Occipital lobe (tissue), 2 donors: ENCODE data around the gene TEX10. TPM values are rescaled to one million over a fixed set of nuclear protein-coding genes. Genes with fewer than 3 reads are reported as not detected.
A peak's percentile ranks its signal among the peaks of the same experiment; 100 is the strongest.
"Not testable (repeated sequence)": the region's sequence is repeated elsewhere in the genome, so short reads cannot be mapped to it uniquely, and the experiment has no call there.

Source experiments
- DNase-seq: peaks from one replicate; lab custom pipeline; 2025; lab: John Stamatoyannopoulos, UW
- total RNA-seq: library from RNA; depleted of rRNA; stranded (reverse); fragments of >200 nt; gene quantifications from one replicate; pipeline ENCODE4 v1.2.3, GENCODE V29; 2014

TEX10 gene
- total RNA-seq = 58.5 TPM

DNA sequence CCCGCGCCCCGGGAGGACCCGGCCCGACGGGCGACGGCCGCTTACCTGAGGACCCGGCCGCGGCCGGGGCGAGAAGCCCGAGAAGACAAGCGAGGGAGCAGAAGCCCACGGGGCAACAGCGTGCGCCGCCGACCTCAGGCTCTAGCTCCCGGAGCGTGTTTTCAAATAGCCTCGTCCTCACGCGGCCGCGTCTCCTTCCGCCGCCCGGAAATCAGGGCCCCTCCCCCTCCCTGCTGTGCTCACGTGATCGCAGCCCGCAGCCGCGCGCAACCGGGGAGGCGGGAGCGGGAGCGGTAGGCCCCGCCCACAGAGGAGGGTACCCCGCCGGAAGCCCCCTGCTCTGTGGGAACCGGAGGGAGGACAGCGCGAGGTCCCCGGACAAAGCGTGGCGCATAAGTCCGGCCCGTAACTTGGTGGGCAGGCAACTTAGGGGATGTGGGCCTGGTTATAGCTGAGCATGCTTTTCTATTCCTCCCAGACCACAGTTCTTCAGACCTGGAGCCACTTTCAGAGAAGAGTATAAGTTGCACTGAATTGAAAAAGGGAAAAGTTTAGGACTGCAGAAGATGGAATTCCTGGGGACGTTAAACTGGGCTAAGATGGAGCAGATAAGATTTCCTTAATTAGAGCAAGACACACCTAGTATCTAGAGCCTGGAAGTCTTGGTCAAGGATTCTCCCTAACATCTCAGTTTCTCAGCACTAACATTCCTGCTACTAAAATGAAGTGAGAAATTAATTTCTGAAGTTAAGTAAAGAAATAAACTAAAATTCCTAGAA, at the start of gene TEX10:
Gene TEX10 (minus strand): TSS at position 216 of the 779 bp plus-strand sequence. CDS start 3,579 bp downstream, outside the sequence.
- DNase-seq = peak; percentile 78

DNA sequence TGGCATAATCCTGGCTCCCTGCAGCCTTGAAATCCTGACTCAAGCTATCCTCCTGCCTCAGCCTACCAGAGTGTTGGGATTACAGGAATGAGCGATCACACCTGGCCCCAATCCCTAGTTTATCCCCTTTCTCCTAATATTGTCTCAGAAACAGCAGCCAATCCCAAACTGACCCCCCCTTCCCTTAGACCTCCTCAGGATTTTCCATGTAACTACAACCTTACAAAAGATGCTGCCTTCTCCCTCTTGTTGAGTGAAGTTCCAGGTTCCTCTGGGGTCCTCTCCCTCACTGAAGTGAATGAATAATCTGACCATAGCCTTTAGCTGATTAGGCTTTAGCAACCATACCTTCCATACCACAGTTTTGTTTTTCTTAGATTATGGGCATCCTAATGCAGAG, 48.3 kb upstream of the TEX10 start:
- no peak for DNase-seq

- no peak for DNase-seq
Observed at GRCh38 chr9:100397529-100398266, 45.0 kb upstream of the TEX10 start.

DNA sequence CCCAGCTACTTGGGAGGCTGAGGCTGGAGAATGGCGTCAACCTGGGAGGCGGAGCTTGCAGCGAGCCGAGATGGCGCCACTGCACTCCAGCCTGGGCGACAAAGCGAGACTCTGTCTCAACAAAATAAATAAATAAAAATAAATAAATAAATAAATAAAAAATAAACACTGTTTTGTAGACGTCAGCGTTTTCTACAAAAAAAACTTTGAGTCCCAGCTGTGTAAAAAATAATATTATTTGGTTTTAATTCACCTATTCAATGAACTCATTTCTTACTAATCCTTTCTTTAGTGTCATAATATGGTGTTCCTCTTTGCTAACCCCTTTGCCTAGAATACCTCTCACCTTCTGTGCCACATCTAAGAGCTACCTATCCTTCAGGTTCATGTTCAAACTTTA, 44.0 kb upstream of the TEX10 start:
- no peak for DNase-seq

DNA sequence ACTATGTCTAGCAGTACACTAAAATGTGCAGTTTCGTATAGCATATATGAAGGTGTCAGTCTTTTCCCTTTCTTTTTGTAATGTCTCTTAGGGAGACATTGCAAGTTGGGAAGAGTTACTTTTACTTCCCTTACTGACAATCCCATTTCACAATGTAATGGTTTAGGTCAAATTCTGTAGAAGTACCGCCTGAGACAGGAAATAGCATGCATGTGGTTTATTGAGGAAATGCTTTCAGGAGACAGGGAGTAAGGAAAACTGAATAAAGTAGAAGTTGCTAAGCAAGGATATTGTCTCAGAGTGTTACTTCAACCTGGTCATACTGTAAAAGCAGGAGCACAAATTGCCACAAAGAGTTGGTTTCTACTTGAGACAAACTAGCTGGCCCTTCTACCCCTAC, 42.1 kb upstream of the TEX10 start:
- no peak for DNase-seq

GRCh38 chr9:100394032-100394695, 41.4 kb upstream of the TEX10 start:
- no peak for DNase-seq

DNA sequence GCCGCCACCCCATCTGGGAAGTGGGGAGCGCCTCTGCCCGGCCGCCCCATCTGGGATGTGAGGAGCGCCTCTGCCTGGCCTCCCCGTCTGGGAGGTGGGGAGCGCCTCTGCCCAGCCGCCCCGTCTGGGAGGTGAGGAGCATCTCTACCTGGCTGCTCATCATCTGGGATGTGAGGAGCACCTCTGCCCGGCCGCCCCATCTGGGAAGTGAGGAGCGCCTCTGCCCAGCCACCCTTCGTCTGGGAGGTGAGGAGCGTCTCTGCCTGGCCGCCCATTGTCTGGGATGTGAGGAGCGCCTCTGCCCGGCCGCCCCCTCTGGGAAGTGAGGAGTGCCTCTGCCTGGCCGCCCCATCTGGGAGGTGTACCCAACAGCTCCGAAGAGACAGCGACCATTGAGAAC, 40.2 kb upstream of the TEX10 start:
- DNase-seq = not testable (repeated sequence)

DNA sequence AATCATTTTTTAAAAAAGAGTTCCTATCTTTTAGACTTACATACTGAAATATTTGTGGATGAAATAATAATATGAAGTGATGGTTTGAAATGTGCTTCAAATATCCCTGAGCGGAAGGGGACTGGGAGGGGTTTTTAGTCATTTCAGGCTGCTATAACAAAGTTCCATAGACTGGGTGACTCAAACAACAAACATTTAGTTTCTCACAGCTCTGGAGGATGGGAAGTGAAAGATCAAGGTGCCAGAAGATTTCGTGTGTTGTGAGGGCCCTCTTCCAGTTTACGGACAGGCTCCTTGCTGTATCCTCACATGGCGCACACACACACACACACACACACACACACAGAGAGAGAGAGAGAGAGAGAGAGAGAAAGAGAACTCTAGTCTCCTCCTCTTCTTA, 27.1 kb upstream of the TEX10 start:
- DNase-seq = no peak

DNA sequence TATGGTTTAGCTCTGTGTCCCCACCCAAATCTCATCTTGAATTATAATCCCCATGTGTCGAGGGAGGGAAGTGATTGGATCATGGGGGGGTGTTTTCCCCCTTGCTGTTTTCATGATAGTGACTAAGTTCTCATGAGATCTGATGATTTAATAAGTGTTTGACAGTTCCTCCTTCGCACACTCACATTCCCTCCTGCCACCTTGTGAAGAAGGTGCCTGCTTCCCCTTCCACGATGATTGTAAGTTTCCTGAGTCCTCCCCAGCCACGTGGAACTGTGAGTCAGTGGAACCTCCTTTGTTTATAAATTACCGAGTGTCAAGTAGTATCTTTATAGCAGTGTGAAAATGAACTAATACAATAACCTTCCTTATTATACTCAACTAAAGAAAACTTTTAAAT, 24.3 kb upstream of the TEX10 start:
- DNase-seq = no peak

GRCh38 chr9:100375658-100376057, 22.9 kb upstream of the TEX10 start:
- no peak for DNase-seq

- no peak for DNase-seq
Observed at GRCh38 chr9:100372648-100373047, 19.9 kb upstream of the TEX10 start.

GRCh38 chr9:100370064-100370723, 17.5 kb upstream of the TEX10 start:
- DNase-seq = no peak

- no peak for DNase-seq
Observed at GRCh38 chr9:100368672-100369071, 15.9 kb upstream of the TEX10 start.

DNA sequence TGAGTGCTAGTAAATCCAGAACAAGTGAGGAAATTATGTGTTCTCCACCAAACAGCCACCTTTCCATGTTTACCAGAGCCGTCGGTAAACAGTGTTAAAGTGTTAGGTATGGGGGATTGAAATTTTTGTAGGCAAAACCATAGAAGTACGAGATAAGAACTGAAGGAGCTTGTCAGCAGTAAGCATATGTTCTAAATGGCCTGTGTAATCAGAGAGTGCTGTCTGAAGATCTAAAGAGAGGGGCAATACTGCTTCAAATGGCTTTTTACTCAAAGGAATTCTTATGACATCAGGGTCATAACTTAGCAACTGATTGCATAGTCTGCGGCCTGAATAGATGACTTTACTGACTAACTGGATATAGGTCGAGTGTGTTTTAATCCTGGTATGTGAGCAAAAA, 13.4 kb upstream of the TEX10 start:
- no peak for DNase-seq

- no peak for DNase-seq
Observed at GRCh38 chr9:100364013-100364412, 11.3 kb upstream of the TEX10 start.

DNA sequence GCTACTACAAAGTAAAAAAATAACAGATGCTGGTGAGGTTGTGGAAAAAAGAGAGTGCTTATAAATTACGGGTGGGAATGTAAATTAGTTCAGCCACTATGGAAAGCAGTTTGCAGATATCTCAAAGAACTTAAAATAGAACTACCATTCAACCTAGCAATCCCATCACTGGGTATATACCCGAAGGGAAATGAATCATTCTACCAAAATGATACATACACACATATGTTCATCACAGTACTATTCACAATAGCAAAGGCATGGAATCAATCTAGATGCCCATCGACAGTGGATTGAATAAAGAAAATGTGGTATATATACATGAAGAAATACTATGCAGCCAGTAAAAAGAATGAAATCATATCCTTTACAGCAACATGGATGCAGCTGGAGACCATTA, 6.3 kb upstream of the TEX10 start:
- DNase-seq = no peak

DNA sequence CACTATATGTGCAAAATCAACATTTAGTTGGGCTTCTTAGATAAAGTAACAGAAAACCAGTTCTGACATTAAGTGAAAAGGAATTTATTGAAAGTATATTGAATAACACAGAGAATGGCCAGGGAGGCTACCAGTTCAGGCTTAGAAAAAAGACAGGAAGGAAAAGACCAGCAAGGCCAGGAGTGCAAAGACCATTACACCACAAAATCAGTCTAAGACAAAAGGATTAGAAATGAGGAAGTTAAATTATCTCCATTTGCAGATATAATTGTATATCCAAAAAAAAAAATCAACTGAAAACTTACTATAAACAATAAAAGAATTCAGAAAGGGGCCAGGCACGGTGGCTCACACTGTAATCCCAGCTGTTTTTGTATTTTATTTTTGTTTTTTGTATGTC, 4.8 kb upstream of the TEX10 start:
- no peak for DNase-seq

- DNase-seq = no peak
Observed at GRCh38 chr9:100355561-100355960, 2.8 kb upstream of the TEX10 start.

DNA sequence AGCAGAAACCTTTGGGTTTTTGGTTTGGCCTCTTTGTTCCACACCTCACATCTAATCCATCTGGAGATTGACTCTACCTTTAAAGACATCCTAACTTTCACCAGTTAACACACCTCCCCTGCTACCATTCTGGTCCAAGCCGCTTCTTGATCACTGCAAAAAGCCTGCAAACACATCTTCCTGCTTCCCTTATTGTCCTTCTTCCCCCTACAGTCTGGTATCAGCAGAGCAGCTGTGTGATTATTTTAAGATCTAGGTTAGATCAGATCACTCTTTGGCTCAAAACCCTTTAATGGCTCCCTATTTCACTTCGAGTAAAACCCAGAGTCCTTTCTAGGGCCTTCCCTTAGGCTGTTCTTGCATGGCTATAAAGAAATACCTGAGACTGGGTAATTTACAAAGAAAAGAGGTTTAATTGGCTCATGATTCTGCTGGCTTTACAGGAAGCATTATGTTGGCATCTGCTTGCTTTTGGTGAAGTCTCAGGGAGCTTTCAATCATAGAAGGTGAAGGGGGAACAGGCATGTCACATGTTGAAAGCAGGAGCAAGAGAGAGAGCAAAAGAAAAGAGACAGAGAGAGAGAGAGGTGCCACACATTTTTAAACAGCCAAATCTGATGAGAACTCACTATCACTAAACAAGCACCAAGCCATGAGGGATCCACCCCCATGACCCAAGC, 1.5 kb upstream of the TEX10 start:
- DNase-seq = no peak

DNA sequence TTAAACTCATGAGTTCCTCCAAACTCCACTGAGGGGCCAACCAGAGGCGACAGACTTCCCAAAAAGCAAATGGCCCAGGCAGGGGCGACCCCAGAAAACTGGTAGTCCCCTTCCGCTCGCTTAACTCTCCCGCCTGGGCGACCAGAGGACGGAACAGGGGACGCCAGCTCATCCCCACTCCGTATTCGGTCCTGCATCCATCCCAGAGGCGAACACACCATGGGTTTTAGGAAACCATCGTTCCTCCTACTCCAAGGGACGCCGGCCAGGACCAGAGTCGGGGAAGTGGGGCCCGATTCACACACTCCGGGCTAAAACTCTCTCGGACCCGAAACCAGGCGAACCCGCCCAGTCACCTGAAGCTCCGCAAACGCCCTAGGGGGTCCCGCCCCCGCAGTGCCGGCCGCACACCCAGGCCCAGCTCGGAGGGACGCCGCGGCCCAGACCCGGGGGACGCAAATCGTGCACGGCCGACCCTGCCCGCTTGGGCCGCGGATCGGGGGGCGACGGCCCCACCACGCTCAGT, 478 bp downstream of the TEX10 start:
- DNase-seq = peak; percentile 34

- no peak for DNase-seq
Observed at GRCh38 chr9:100351508-100351907, 1.2 kb downstream of the TEX10 start.
